Tibial artery (tissue), 4 donors: ENCODE measurements around the gene MYL3.

ENCODE experiments used
- DNase-seq, 2 donors: peaks; one replicate each; pipeline ENCODE4 v3.0.0-alpha.2; 2019
- H3K27ac ChIP-seq, 2 donors: fragments of 200-600 bp; sonication (generic) in 1 of 2; 1 replicate in 1 of 2; 2 replicates in 1 of 2; pipeline ENCODE4 v1.5.1; 2018 to 2019; ENCODE audit warnings: mild to moderate bottlenecking in 1 of 2
- H3K27me3 ChIP-seq, 2 donors: fragments of 200-600 bp; sonication (generic) in 1 of 2; one replicate each; pipeline versions ENCODE4 v1.5.1 to v1.6.0; 2016 to 2019
- H3K36me3 ChIP-seq, 3 donors: fragments of 200-600 bp; sonication (generic) in 2 of 3; one replicate each; pipeline ENCODE4 v1.5.1; 2016 to 2019; ENCODE audit warnings: mild to moderate bottlenecking in 2 of 3
- H3K4me1 ChIP-seq, 4 donors: fragments of 200-600 bp; sonication (generic) in 2 of 4; 1 replicate in 3 of 4; 2 replicates in 1 of 4; pipeline ENCODE4 v1.5.1; 2016 to 2019
- H3K4me3 ChIP-seq, 2 donors: fragments of 200-600 bp; sonication (generic) in 1 of 2; 1 replicate in 1 of 2; 2 replicates in 1 of 2; pipeline ENCODE4 v1.5.1; 2018 to 2019; ENCODE audit warnings: mild to moderate bottlenecking in 2 of 2
- H3K9me3 ChIP-seq, 3 donors: fragments of 200-600 bp; sonication (generic) in 1 of 3; one replicate each; pipeline ENCODE4 v1.5.1; 2016 to 2019
- CTCF ChIP-seq, 2 experiments: fragments of 200-600 bp in 1 of 2; fragments of 450-650 bp in 1 of 2; IDR thresholded peaks; one replicate each; pipeline ENCODE4 v1.5.1; 2017 to 2019; ENCODE audit warnings: antibody characterized with exemption in 2 of 2, mild to moderate bottlenecking in 1 of 2, moderate library complexity in 1 of 2
- intact Hi-C: fragments of 100-400 bp; cut with DNase I; formaldehyde crosslinking; loops from one replicate; pipeline ENCODE4 v1.15.0; 2023; ENCODE audit warnings: low total_unique reads

MYL3 gene

DNA sequence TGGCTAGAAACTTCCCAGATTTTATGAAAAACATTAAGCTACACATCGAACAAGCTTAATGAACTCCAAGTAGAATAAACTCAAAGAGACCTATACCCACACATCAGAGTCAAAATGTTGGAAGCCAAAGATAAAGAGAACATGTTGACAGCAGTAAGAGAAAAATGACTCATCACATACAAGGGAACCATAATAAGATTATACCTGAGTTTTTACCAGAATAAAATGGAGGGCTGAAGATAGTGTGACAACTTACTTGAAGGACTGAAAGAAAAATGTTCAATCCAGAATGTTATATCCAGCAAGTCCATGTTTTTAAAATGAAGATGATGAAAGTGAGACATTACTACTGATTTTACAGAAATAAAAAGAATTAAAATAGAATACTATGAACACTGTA lies 22.8 kb downstream of the MYL3 start:
- H3K36me3 ChIP-seq = peaks cover 0 to 10% (median 4%) of the 10 kb centered on the region in 3 donors
- no peak overlapping the region for H3K27ac ChIP-seq
- peaks cover 0 to 38% (median 21%) of the 10 kb centered on the region in 3 donors for H3K9me3 ChIP-seq
- TF ChIP-seq CTCF (IDR thresholded peaks at IDR 0.05) = no peak
- H3K4me3 ChIP-seq = no peak overlapping the region
- H3K27me3 ChIP-seq = no peaks in the 10 kb centered on the region
- intact Hi-C loops = no loop called here
- no peak for DNase-seq
- peaks cover 0 to 13% (median 6%) of the 10 kb centered on the region in 4 donors for H3K4me1 ChIP-seq

DNA sequence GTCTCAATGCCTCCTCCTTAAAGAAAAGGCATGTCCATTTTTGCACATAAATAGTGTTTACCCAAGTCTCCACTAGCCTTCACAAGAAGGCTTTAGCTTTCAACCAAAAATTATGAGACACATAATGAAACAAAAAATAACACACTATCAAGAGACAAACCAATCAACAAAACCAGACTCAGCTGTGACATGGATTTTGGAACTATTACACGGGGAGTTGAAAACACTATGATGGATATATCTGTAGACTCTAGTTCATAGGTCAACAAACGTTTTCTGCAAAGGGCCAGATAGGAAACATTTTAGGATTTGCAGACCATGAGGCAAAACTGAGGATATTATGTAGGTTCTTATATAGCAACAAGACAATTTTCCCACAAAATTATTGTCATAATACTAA lies 24.9 kb downstream of the MYL3 start:
- Histone ChIP-seq H3K27me3 (no peaks in the 10 kb centered on the region), H3K27ac (no peak overlapping the region), H3K9me3 (peaks cover 0 to 38% (median 21%) of the 10 kb centered on the region in 3 donors), H3K4me3 (no peak overlapping the region), H3K4me1 (no peaks in the 10 kb centered on the region), H3K36me3 (peaks cover 0 to 10% (median 4%) of the 10 kb centered on the region in 3 donors)
- TF ChIP-seq CTCF (IDR thresholded peaks at IDR 0.05) = no peak
- intact Hi-C loops = loop anchor here (10.0 kb wide), 1 partner anchor 124 kb away; the partner anchor contains the start of gene PRSS50
- DNase-seq = no peak

- Histone ChIP-seq H3K36me3 (peaks cover 0 to 10% (median 4%) of the 10 kb centered on the region in 3 donors), H3K27ac (no peak overlapping the region), H3K9me3 (peaks cover 0 to 26% (median 4%) of the 10 kb centered on the region in 3 donors), H3K4me3 (no peak overlapping the region), H3K4me1 (no peaks in the 10 kb centered on the region), H3K27me3 (no peaks in the 10 kb centered on the region)
- intact Hi-C loops = loop anchor here (10.0 kb wide), 1 partner anchor 121 kb away; the partner anchor contains the start of gene PRSS50
- no peak for TF ChIP-seq CTCF (IDR thresholded peaks at IDR 0.05)
- DNase-seq = no peak
These were observed 27.8 kb downstream of the MYL3 start for GRCh38 chr3:46835491-46835890.

- peaks cover 0 to 10% (median 4%) of the 10 kb centered on the region in 3 donors for H3K36me3 ChIP-seq
- H3K27me3 ChIP-seq = no peaks in the 10 kb centered on the region
- no peaks in the 10 kb centered on the region for H3K4me1 ChIP-seq
- DNase-seq = no peak
- intact Hi-C loops = loop anchor here (10.0 kb wide), 1 partner anchor 120 kb away; the partner anchor contains the start of gene PRSS50
- H3K27ac ChIP-seq = no peak overlapping the region
- no peak overlapping the region for H3K4me3 ChIP-seq
- TF ChIP-seq CTCF (IDR thresholded peaks at IDR 0.05) = no peak
- H3K9me3 ChIP-seq = peaks cover 0 to 22% (median under 1%) of the 10 kb centered on the region in 3 donors
These were observed 28.2 kb downstream of the MYL3 start for GRCh38 chr3:46835054-46835453.

DNA sequence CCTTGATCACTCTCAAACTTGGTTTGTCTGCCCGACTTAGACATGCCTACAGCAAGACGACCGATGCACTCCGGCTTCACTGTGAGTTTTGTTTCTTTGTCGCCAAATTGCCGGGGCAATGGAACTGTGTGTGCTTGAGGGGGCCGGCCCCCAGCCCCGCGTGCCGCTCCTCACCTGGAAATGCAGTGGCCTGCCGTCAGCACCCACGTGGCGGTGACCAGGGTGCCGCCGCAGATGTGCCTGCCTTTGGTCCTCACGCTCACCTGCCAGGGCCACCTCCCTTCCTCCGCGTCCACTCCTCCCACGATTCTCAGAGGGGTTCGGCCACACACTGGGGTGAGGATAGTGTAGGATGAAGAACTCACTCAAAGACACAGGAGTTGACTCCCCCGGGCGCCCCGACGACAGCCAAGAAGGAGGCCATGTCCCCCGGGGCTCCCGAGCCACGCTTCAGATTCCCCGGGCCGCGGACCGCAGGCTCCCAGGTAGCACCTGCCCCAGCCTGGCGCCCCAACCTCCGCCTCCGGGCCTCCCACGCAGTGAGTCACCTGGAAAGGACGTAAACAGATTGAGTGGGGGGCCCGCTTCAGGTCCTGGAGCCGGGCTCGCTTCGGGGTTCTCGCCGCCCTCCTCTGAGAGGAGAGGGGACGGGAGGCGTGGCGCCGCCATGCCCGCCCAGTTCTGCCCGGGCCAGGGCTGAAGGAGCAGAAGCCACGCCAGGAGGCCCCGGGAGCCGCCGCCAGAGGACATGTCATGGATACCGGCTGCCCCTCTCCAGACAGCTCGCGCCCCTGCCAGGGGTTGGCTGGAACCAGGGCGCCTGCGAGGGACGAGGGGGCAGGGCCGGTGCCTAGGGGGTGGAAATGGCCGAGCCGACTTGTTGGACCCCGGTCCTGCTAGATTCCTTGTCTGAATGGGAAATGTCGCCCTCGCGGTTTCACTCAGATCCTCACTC lies 29.6 kb downstream of the MYL3 start:
- no peak overlapping the region for H3K27ac ChIP-seq
- intact Hi-C loops = loop anchor here (10.0 kb wide), 1 partner anchor 119 kb away; the partner anchor contains the start of gene PRSS50
- no peak overlapping the region for H3K4me3 ChIP-seq
- no peak for DNase-seq
- H3K36me3 ChIP-seq = peaks cover 0 to 4% (median 4%) of the 10 kb centered on the region in 3 donors
- no peaks in the 10 kb centered on the region for H3K27me3 ChIP-seq
- H3K9me3 ChIP-seq = peaks cover 0 to 8% (median 0%) of the 10 kb centered on the region in 3 donors
- no peaks in the 10 kb centered on the region for H3K4me1 ChIP-seq
- no peak for TF ChIP-seq CTCF (IDR thresholded peaks at IDR 0.05)
